A673 (cell line): ENCODE data around the gene SYNJ1.

Experiments
- CTCF ChIP-seq: fragments of 300-800, 200-600 bp; sonication (generic); conservative IDR thresholded peaks from 2 replicates; pipeline ENCODE4 v1.5.1; 2017; ENCODE audit warnings: low read depth, mild to moderate bottlenecking, antibody characterized with exemption, low read length, moderate library complexity, mixed read lengths
- EZH2 ChIP-seq: fragments of 200-600 bp; sonication (generic); IDR thresholded peaks from 2 replicates; pipeline ENCODE4 v1.6.1; 2017; ENCODE audit warnings: borderline replicate concordance, low read depth, mild to moderate bottlenecking, mixed read lengths, antibody characterized with exemption, low read length; ENCODE audit not compliant: poor library complexity, severe bottlenecking

- TF ChIP-seq CTCF, result no peak
- no peak for TF ChIP-seq EZH2
Measured at GRCh38 chr21:32750405-32750804, 22.6 kb upstream of the SYNJ1 start.
